Measurements from ENCODE around the gene GID4. TPM values are rescaled to one million over a fixed set of nuclear protein-coding genes. Genes with fewer than 3 reads are reported as not detected.

The GID4 gene
- total RNA-seq, 1 donor from 2014 or later, result 12.2 TPM

- H3K36me3 Mint-ChIP-seq (ENCODE audit: low read depth), result peaks cover 6% of the 10 kb centered on the region
- H3K27me3 Mint-ChIP-seq (ENCODE audit: low read depth), result no peaks in the 10 kb centered on the region
- H3K9me3 Mint-ChIP-seq, result no peaks in the 10 kb centered on the region
- no peak for DNase-seq (ENCODE audit: low read depth, low spot score)
- TF ChIP-seq CTCF (conservative IDR thresholded peaks at IDR 0.05), result no peak
- no peak overlapping the region for H3K4me3 Mint-ChIP-seq
- H3K27ac Mint-ChIP-seq (ENCODE audit: unreplicated experiment), result no peak overlapping the region
- peaks cover 28% of the 10 kb centered on the region for H3K4me1 Mint-ChIP-seq
These were observed 5.4 kb downstream of the GID4 start for GRCh38 chr17:18044609-18045008.

GRCh38 chr17:18045691-18046350 is 6.6 kb downstream of the GID4 start:
- DNase-seq (ENCODE audit: low read depth, low spot score), result no peak
- Mint-ChIP-seq H3K27ac (ENCODE audit: unreplicated experiment) (no peak overlapping the region), H3K27me3 (ENCODE audit: low read depth) (no peaks in the 10 kb centered on the region), H3K36me3 (ENCODE audit: low read depth) (peaks cover 9% of the 10 kb centered on the region), H3K9me3 (no peaks in the 10 kb centered on the region), H3K4me1 (peaks cover 20% of the 10 kb centered on the region), H3K4me3 (no peak overlapping the region)
- no peak for TF ChIP-seq CTCF (conservative IDR thresholded peaks at IDR 0.05)

- Mint-ChIP-seq H3K9me3 (no peaks in the 10 kb centered on the region), H3K4me3 (no peak overlapping the region), H3K4me1 (no peaks in the 10 kb centered on the region), H3K27me3 (ENCODE audit: low read depth) (no peaks in the 10 kb centered on the region), H3K36me3 (ENCODE audit: low read depth) (peaks cover 4% of the 10 kb centered on the region), H3K27ac (ENCODE audit: unreplicated experiment) (no peak overlapping the region)
- no peak for DNase-seq (ENCODE audit: low read depth, low spot score)
- TF ChIP-seq CTCF (conservative IDR thresholded peaks at IDR 0.05), result no peak
These were observed 16.4 kb downstream of the GID4 start for GRCh38 chr17:18055597-18055996.

- no peak for TF ChIP-seq CTCF (conservative IDR thresholded peaks at IDR 0.05)
- H3K4me3 Mint-ChIP-seq, result no peak overlapping the region
- H3K36me3 Mint-ChIP-seq (ENCODE audit: low read depth), result peaks cover 4% of the 10 kb centered on the region
- H3K9me3 Mint-ChIP-seq, result no peaks in the 10 kb centered on the region
- H3K27ac Mint-ChIP-seq (ENCODE audit: unreplicated experiment), result no peak overlapping the region
- no peaks in the 10 kb centered on the region for H3K27me3 Mint-ChIP-seq (ENCODE audit: low read depth)
- no peaks in the 10 kb centered on the region for H3K4me1 Mint-ChIP-seq
- DNase-seq (ENCODE audit: low read depth, low spot score), result no peak
These were observed 17.0 kb downstream of the GID4 start for GRCh38 chr17:18056214-18056613.

- Mint-ChIP-seq H3K4me1 (no peaks in the 10 kb centered on the region), H3K27me3 (ENCODE audit: low read depth) (no peaks in the 10 kb centered on the region), H3K36me3 (ENCODE audit: low read depth) (peaks cover 6% of the 10 kb centered on the region), H3K9me3 (no peaks in the 10 kb centered on the region), H3K4me3 (no peak overlapping the region), H3K27ac (ENCODE audit: unreplicated experiment) (no peak overlapping the region)
- no peak for DNase-seq (ENCODE audit: low read depth, low spot score)
- no peak for TF ChIP-seq CTCF (conservative IDR thresholded peaks at IDR 0.05)
These were observed 20.1 kb downstream of the GID4 start for GRCh38 chr17:18059283-18059682.
